Measurements from ENCODE around the gene MRGPRX3. TPM values are rescaled to one million over a fixed set of nuclear protein-coding genes. Genes with fewer than 3 reads are reported as not detected.

Gene MRGPRX3
- polyA plus RNA-seq, 1 donor from 2014 or later, result not detected

DNA sequence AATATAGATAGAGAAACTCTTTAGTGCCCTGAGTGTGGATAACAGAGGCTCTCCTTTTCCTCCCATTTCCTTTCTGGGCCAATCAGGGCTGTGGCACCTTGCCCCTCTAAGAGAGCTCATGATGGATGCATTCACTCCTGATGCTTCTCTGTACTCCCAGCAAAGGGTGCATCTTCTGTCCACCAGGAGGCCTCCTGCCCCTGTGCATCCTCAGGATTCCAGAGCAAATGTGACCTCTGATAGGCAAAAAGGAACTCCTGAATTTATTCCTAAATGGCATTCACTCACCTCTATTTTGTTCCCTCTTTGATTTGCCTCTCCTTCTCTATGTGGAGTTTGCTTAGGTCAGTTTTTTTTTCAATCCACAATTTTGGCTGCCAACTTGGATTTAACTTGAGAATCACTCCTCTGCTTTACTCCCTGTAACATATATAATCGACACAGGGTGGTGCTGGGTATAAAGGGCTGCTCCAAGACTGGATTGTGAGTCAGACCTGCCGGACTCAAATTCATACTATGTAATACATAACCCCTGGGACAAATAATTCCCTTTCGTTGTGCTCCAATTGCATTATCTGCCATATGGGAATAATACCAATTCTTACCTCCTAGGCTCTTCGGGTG lies 39.1 kb downstream of the MRGPRX3 start:
- no peak overlapping the region for H2AFZ ChIP-seq (ENCODE audit: low read depth, low read length)
- no peaks in the 10 kb centered on the region for H3K9me2 ChIP-seq (ENCODE audit: insufficient read depth, low read length)
- H3K27ac ChIP-seq (ENCODE audit: low read length), result no peak overlapping the region
- H3K9me3 ChIP-seq (ENCODE audit: low read length), result no peaks in the 10 kb centered on the region
- TF ChIP-seq TAF1 (IDR thresholded peaks at IDR 0.05; ENCODE audit: low read depth), result no peak
- TF ChIP-seq, protein P1, sequence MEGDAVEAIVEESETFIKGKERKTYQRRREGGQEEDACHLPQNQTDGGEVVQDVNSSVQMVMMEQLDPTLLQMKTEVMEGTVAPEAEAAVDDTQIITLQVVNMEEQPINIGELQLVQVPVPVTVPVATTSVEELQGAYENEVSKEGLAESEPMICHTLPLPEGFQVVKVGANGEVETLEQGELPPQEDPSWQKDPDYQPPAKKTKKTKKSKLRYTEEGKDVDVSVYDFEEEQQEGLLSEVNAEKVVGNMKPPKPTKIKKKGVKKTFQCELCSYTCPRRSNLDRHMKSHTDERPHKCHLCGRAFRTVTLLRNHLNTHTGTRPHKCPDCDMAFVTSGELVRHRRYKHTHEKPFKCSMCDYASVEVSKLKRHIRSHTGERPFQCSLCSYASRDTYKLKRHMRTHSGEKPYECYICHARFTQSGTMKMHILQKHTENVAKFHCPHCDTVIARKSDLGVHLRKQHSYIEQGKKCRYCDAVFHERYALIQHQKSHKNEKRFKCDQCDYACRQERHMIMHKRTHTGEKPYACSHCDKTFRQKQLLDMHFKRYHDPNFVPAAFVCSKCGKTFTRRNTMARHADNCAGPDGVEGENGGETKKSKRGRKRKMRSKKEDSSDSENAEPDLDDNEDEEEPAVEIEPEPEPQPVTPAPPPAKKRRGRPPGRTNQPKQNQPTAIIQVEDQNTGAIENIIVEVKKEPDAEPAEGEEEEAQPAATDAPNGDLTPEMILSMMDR (IDR thresholded peaks at IDR 0.05; ENCODE audit: poor library complexity, severe bottlenecking), result no peak
- no peak for TF ChIP-seq RAD21 (conservative IDR thresholded peaks at IDR 0.05)
- no peak overlapping the region for H3K4me2 ChIP-seq (ENCODE audit: low read length)
- no peaks in the 10 kb centered on the region for H3K79me2 ChIP-seq (replicated peaks; ENCODE audit: insufficient read depth, low read length)
- H3K9ac ChIP-seq (ENCODE audit: low read length), result no peak overlapping the region
- no peaks in the 10 kb centered on the region for H4K20me1 ChIP-seq (ENCODE audit: insufficient read depth)
- no peak overlapping the region for H3K4me3 ChIP-seq (ENCODE audit: low read length)
- H3K27me3 ChIP-seq (ENCODE audit: insufficient read depth, low read depth, low read length), result no peaks in the 10 kb centered on the region
- H3K36me3 ChIP-seq (ENCODE audit: insufficient read depth, low read length), result no peaks in the 10 kb centered on the region
- H3F3A ChIP-seq (ENCODE audit: insufficient read depth, low read length, poor library complexity, severe bottlenecking), result no peaks in the 10 kb centered on the region

DNA sequence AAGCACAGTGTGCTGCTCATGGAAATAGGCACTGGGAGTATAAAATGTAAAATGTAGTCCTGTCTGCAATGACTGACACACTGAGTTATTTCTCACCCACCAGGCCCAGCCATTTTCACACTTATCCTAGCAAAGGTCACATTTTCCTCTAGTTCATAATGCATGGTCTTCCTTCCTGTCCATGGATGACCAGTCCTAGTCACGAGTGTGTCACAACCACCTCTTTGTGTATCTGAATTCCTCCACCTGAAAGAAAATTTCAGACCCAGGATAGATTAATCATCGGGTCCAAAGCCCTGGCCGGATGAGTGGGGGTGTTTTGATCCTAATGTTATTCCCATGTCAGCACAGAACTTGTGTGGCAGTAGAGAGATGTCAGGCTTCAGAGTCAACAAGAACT lies 40.3 kb downstream of the MRGPRX3 start, which contains the start of gene MRGPRX4:
Gene MRGPRX4, plus strand, starts transcription at position 172 of the 400 bp plus-strand sequence. CDS start 420 bp downstream, outside the sequence.
- Histone ChIP-seq H3K4me2 (ENCODE audit: low read length) (no peak within 1 kb of the TSS), H3K9me2 (ENCODE audit: insufficient read depth, low read length) (no peaks in the 10 kb centered on the region), H4K20me1 (ENCODE audit: insufficient read depth) (no peaks in the 10 kb centered on the region), H3K9me3 (ENCODE audit: low read length) (no peaks in the 10 kb centered on the region), H3F3A (ENCODE audit: insufficient read depth, low read length, poor library complexity, severe bottlenecking) (no peaks in the 10 kb centered on the region), H3K9ac (ENCODE audit: low read length) (no peak within 1 kb of the TSS), H3K36me3 (ENCODE audit: insufficient read depth, low read length) (no peaks in the 10 kb centered on the region), H3K27me3 (ENCODE audit: insufficient read depth, low read depth, low read length) (no peaks in the 10 kb centered on the region), H2AFZ (ENCODE audit: low read depth, low read length) (no peak within 1 kb of the TSS), H3K4me3 (ENCODE audit: low read length) (no peak within 1 kb of the TSS), H3K79me2 (replicated peaks; ENCODE audit: insufficient read depth, low read length) (no peaks in the 10 kb centered on the region), H3K27ac (ENCODE audit: low read length) (no peak within 1 kb of the TSS)
- no peak for TF ChIP-seq EP300 (conservative IDR thresholded peaks at IDR 0.05; ENCODE audit: poor library complexity, severe bottlenecking)
- no peak for TF ChIP-seq RAD21 (conservative IDR thresholded peaks at IDR 0.05)
- no peak for TF ChIP-seq POLR2AphosphoS5 (IDR thresholded peaks at IDR 0.05)
- TF ChIP-seq, protein P1 (IDR thresholded peaks at IDR 0.05; ENCODE audit: poor library complexity, severe bottlenecking), result no peak
- TF ChIP-seq SMC3 (conservative IDR thresholded peaks at IDR 0.05; ENCODE audit: poor library complexity), result no peak
- TF ChIP-seq TAF1 (IDR thresholded peaks at IDR 0.05; ENCODE audit: low read depth), result no peak
- no peak for TF ChIP-seq MXI1 (conservative IDR thresholded peaks at IDR 0.05; ENCODE audit: poor library complexity, severe bottlenecking)

DNA sequence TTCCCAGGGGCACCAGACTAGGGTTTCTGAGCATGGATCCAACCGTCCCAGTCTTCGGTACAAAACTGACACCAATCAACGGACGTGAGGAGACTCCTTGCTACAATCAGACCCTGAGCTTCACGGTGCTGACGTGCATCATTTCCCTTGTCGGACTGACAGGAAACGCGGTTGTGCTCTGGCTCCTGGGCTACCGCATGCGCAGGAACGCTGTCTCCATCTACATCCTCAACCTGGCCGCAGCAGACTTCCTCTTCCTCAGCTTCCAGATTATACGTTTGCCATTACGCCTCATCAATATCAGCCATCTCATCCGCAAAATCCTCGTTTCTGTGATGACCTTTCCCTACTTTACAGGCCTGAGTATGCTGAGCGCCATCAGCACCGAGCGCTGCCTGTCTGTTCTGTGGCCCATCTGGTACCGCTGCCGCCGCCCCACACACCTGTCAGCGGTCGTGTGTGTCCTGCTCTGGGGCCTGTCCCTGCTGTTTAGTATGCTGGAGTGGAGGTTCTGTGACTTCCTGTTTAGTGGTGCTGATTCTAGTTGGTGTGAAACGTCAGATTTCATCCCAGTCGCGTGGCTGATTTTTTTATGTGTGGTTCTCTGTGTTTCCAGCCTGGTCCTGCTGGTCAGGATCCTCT lies 41.0 kb downstream of the MRGPRX3 start:
- H3K9me2 ChIP-seq (ENCODE audit: insufficient read depth, low read length), result no peaks in the 10 kb centered on the region
- H3K9ac ChIP-seq (ENCODE audit: low read length), result no peak overlapping the region
- no peak overlapping the region for H3K27ac ChIP-seq (ENCODE audit: low read length)
- no peaks in the 10 kb centered on the region for H3K79me2 ChIP-seq (replicated peaks; ENCODE audit: insufficient read depth, low read length)
- no peak for TF ChIP-seq SMC3 (conservative IDR thresholded peaks at IDR 0.05; ENCODE audit: poor library complexity)
- no peak for TF ChIP-seq MXI1 (conservative IDR thresholded peaks at IDR 0.05; ENCODE audit: poor library complexity, severe bottlenecking)
- TF ChIP-seq EP300 (conservative IDR thresholded peaks at IDR 0.05; ENCODE audit: poor library complexity, severe bottlenecking), result no peak
- TF ChIP-seq, protein P2, sequence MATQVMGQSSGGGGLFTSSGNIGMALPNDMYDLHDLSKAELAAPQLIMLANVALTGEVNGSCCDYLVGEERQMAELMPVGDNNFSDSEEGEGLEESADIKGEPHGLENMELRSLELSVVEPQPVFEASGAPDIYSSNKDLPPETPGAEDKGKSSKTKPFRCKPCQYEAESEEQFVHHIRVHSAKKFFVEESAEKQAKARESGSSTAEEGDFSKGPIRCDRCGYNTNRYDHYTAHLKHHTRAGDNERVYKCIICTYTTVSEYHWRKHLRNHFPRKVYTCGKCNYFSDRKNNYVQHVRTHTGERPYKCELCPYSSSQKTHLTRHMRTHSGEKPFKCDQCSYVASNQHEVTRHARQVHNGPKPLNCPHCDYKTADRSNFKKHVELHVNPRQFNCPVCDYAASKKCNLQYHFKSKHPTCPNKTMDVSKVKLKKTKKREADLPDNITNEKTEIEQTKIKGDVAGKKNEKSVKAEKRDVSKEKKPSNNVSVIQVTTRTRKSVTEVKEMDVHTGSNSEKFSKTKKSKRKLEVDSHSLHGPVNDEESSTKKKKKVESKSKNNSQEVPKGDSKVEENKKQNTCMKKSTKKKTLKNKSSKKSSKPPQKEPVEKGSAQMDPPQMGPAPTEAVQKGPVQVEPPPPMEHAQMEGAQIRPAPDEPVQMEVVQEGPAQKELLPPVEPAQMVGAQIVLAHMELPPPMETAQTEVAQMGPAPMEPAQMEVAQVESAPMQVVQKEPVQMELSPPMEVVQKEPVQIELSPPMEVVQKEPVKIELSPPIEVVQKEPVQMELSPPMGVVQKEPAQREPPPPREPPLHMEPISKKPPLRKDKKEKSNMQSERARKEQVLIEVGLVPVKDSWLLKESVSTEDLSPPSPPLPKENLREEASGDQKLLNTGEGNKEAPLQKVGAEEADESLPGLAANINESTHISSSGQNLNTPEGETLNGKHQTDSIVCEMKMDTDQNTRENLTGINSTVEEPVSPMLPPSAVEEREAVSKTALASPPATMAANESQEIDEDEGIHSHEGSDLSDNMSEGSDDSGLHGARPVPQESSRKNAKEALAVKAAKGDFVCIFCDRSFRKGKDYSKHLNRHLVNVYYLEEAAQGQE (IDR thresholded peaks at IDR 0.05; ENCODE audit: borderline replicate concordance), result no peak
- TF ChIP-seq RAD21 (conservative IDR thresholded peaks at IDR 0.05), result no peak
- no peak for TF ChIP-seq EZH2 (IDR thresholded peaks at IDR 0.05; ENCODE audit: borderline replicate concordance, insufficient read depth, low read length, poor library complexity, severe bottlenecking)
- no peak for TF ChIP-seq TAF1 (IDR thresholded peaks at IDR 0.05; ENCODE audit: low read depth)
- TF ChIP-seq, protein P1 (IDR thresholded peaks at IDR 0.05; ENCODE audit: poor library complexity, severe bottlenecking), result no peak
- TF ChIP-seq POLR2AphosphoS5 (IDR thresholded peaks at IDR 0.05), result no peak
- H3K27me3 ChIP-seq (ENCODE audit: insufficient read depth, low read depth, low read length), result no peaks in the 10 kb centered on the region
- H3F3A ChIP-seq (ENCODE audit: insufficient read depth, low read length, poor library complexity, severe bottlenecking), result no peaks in the 10 kb centered on the region
- no peak overlapping the region for H3K4me2 ChIP-seq (ENCODE audit: low read length)
- H4K20me1 ChIP-seq (ENCODE audit: insufficient read depth), result no peaks in the 10 kb centered on the region
- H2AFZ ChIP-seq (ENCODE audit: low read depth, low read length), result no peak overlapping the region
- no peaks in the 10 kb centered on the region for H3K36me3 ChIP-seq (ENCODE audit: insufficient read depth, low read length)
- no peak overlapping the region for H3K4me3 ChIP-seq (ENCODE audit: low read length)
- H3K9me3 ChIP-seq (ENCODE audit: low read length), result no peaks in the 10 kb centered on the region

Measured in neural cell (in vitro differentiated cells).